PC-3 (cell line): ENCODE results near the gene SRPRA. TPM values are rescaled to one million over a fixed set of nuclear protein-coding genes. Genes with fewer than 3 reads are reported as not detected.

Experiments used
- ATAC-seq: fragments of 200-7000 bp; cut with Tn5 transposase; 2 replicates; pipeline ENCODE4 v1.9.1; 2020; ENCODE audit warnings: mild to moderate bottlenecking, moderate library complexity
- BruUV-seq: library from RNA; stranded (reverse); fragments of 400-500 nt; replicated peaks from 2 replicates; lab custom pipeline; 2021; lab: Mats Ljungman, UMichigan
- CTCF ChIA-PET: fragments of 300-600 bp; sonication (Branson Sonifier 250); formaldehyde crosslinking; loops from one replicate; lab custom pipeline; 2022; ENCODE audit warnings: antibody characterized with exemption; lab: Charles Lee
- POLR2A ChIA-PET: fragments of 300-600 bp; sonication (Branson Sonifier 250); formaldehyde crosslinking; loops from one replicate; lab custom pipeline; 2022; ENCODE audit warnings: antibody characterized with exemption; ENCODE audit not compliant: unreplicated experiment; lab: Charles Lee
- DNase-seq: peaks from one replicate; pipeline ENCODE4 v3.0.0-alpha.2; 2015
- H2AFZ ChIP-seq: fragments of 300-600 bp; sonication (generic); 2 replicates; pipeline ENCODE4 v1.6.0; 2016; ENCODE audit warnings: antibody characterized with exemption, low read length
- H3F3A ChIP-seq: fragments of 300-600 bp; sonication (generic); one replicate; pipeline ENCODE4 v1.6.0; 2017; ENCODE audit warnings: antibody characterized with exemption, low read length, control low read depth, mild to moderate bottlenecking; ENCODE audit not compliant: unreplicated experiment
- H3K27ac ChIP-seq: fragments of 300-600 bp; sonication (generic); 2 replicates; pipeline ENCODE4 v1.5.1; 2016; ENCODE audit warnings: mild to moderate bottlenecking, low read length
- H3K27me3 ChIP-seq: fragments of 300-600 bp; sonication (generic); 2 replicates; pipeline ENCODE4 v1.6.1; 2016; ENCODE audit warnings: low read length, mixed read lengths
- H3K36me3 ChIP-seq: fragments of 300-600 bp; sonication (generic); 2 replicates; pipeline ENCODE4 v1.6.1; 2016; ENCODE audit warnings: low read depth, mixed run types, low read length, mixed read lengths
- H3K4me1 ChIP-seq: fragments of 300-600 bp; sonication (generic); 2 replicates; pipeline ENCODE4 v1.5.1; 2016; ENCODE audit warnings: low read length; ENCODE audit not compliant: insufficient read depth
- H3K4me2 ChIP-seq: fragments of 300-600 bp; sonication (generic); 2 replicates; pipeline ENCODE4 v1.6.0; 2016; ENCODE audit warnings: low read length
- H3K4me3 ChIP-seq: fragments of 300-600 bp; sonication (generic); 2 replicates; pipeline ENCODE4 v1.5.1; 2016; ENCODE audit warnings: mild to moderate bottlenecking, low read length, mixed read lengths
- H3K79me2 ChIP-seq: fragments of 300-600 bp; sonication (generic); 2 replicates; pipeline ENCODE4 v1.6.1; 2017; ENCODE audit warnings: low read length, mixed read lengths
- H3K9ac ChIP-seq: fragments of 300-600 bp; sonication (generic); 2 replicates; pipeline ENCODE4 v1.6.0; 2016; ENCODE audit warnings: mild to moderate bottlenecking, low read length
- H3K9me2 ChIP-seq: fragments of 300-600 bp; sonication (generic); replicated peaks from 2 replicates; pipeline ENCODE4 v1.6.1; 2016; ENCODE audit warnings: mixed run types, low read length, mixed read lengths
- H3K9me3 ChIP-seq: fragments of 300-600 bp; sonication (generic); 2 replicates; pipeline ENCODE4 v1.6.1; 2016; ENCODE audit warnings: low read length, mixed read lengths
- H4K20me1 ChIP-seq: fragments of 300-600 bp; sonication (generic); 2 replicates; pipeline ENCODE4 v1.6.1; 2016; ENCODE audit warnings: low read length, mixed read lengths
- EZH2 ChIP-seq: fragments of 300-600 bp; sonication (generic); IDR thresholded peaks from one replicate; pipeline ENCODE4 v1.6.1; 2017; ENCODE audit warnings: antibody characterized with exemption, mild to moderate bottlenecking, low read length; ENCODE audit not compliant: unreplicated experiment
- EZH2phosphoT487 ChIP-seq: fragments of 300-600 bp; sonication (generic); IDR thresholded peaks from 2 replicates; pipeline ENCODE4 v1.6.1; 2018; ENCODE audit warnings: mild to moderate bottlenecking, antibody characterized with exemption, low read length, borderline replicate concordance
- intact Hi-C: fragments of 100-400 bp; cut with micrococcal nuclease; formaldehyde crosslinking; loops from 2 replicates; pipeline ENCODE4 v1.9.0; 2023
- total RNA-seq: library from RNA; depleted of rRNA; stranded (reverse); fragments of >200 nt; gene quantifications from 2 replicates; pipeline ENCODE4 v1.2.3, GENCODE V29; 2014
- TF ChIP-seq, protein P1 (sequence below): fragments of 300-600 bp; sonication (generic); conservative IDR thresholded peaks from 2 replicates; pipeline ENCODE4 v1.5.1; 2017; ENCODE audit warnings: antibody characterized with exemption, low read depth, mild to moderate bottlenecking, low read length

The SRPRA gene
- total RNA-seq, 1 experiment from 2014 or later = 143 TPM

DNA sequence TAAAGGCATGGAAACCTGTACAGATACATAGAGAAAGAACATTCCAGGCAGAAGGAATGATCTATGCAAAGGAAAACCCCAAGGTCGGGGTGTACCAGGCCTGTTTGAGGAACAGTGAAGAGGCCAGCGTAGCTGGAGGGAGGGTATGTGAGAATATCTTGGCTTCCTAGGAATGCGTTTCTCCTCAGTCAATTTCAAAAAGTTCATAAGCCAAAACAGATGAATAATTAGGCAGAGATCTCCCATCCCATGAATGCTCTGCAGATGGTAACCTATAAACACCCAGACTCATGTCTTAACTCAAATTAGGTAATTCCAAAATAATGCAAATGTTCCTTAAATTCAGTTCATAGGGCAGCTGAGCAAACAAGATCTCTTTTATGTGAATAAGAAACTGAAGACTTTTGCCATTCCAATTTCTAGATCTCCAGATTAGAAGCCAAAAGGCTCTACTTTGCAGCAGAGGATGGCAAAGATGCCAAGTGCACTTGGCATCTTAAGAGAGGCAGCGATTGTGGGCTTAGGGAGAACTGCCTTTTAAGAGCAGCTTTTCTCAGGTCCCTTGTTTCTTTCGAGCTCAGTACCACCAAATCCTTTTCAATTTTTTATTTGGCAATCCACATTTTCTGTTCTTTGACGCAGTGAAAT lies 43.9 kb downstream of the SRPRA start:
- ChIA-PET POLR2A (no interaction called here), CTCF (interaction anchor here (0.6 kb wide), 2 partner anchors 163 to 165 kb away, joined by 3 to 4 read pairs; no protein-coding TSS in a partner anchor)

DNA sequence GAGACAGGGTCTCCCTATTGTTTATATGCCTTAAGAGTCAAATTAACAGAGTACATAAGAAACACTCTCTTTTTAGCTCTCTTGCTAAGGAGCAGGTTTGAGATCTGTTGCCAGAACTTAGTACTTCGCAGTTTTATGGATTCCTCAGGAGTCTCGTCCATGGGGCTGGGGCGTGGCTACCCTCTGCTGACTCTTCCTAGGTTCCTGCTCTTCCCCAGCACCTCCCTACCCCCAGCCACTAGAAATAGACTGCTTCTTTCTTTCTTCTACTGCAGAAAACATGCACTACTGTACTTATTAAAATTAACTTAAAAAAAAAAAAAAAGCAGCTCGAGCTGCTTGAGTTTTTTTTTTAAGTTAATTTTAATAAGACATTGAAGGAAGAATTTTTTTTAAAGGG lies 49.1 kb downstream of the SRPRA start:
- no peak overlapping the region for H3K27ac ChIP-seq
- no peak overlapping the region for H2AFZ ChIP-seq
- ATAC-seq (no peak), DNase-seq (no peak)
- H3K4me3 ChIP-seq = no peak overlapping the region
- H3F3A ChIP-seq = no peaks in the 10 kb centered on the region
- POLR2A ChIA-PET = no interaction called here
- TF ChIP-seq EZH2phosphoT487 (no peak), EZH2 (no peak)
- TF ChIP-seq, protein P1, sequence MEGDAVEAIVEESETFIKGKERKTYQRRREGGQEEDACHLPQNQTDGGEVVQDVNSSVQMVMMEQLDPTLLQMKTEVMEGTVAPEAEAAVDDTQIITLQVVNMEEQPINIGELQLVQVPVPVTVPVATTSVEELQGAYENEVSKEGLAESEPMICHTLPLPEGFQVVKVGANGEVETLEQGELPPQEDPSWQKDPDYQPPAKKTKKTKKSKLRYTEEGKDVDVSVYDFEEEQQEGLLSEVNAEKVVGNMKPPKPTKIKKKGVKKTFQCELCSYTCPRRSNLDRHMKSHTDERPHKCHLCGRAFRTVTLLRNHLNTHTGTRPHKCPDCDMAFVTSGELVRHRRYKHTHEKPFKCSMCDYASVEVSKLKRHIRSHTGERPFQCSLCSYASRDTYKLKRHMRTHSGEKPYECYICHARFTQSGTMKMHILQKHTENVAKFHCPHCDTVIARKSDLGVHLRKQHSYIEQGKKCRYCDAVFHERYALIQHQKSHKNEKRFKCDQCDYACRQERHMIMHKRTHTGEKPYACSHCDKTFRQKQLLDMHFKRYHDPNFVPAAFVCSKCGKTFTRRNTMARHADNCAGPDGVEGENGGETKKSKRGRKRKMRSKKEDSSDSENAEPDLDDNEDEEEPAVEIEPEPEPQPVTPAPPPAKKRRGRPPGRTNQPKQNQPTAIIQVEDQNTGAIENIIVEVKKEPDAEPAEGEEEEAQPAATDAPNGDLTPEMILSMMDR = no peak
- no TSS peak for BruUV-seq
- 0 out of 2 replicates have a peak, but pooled peaks cover 6% of the 10 kb centered on the region for H4K20me1 ChIP-seq
- no peaks in the 10 kb centered on the region for H3K9me2 ChIP-seq
- H3K4me1 ChIP-seq = no peaks in the 10 kb centered on the region
- H3K36me3 ChIP-seq = no peaks in the 10 kb centered on the region
- H3K4me2 ChIP-seq = no peak overlapping the region
- no peaks in the 10 kb centered on the region for H3K27me3 ChIP-seq
- H3K9ac ChIP-seq = no peak overlapping the region
- H3K9me3 ChIP-seq = no peaks in the 10 kb centered on the region
- CTCF ChIA-PET = no interaction called here
- intact Hi-C loops = loop anchor here (10.0 kb wide), 1 partner anchor 265 kb away; no protein-coding TSS in a partner anchor
- H3K79me2 ChIP-seq = peaks cover 94% of the 10 kb centered on the region

More for the DNA sequence above, 43.9 kb downstream of the SRPRA start:
- no peak for ATAC-seq
- no peaks in the 10 kb centered on the region for H3K27me3 ChIP-seq
- TF ChIP-seq EZH2phosphoT487 (no peak), EZH2 (no peak)
- TF ChIP-seq, protein P1 = no peak
- no peak overlapping the region for H2AFZ ChIP-seq
- H3K27ac ChIP-seq = no peak overlapping the region
- peaks cover 63% of the 10 kb centered on the region for H3K79me2 ChIP-seq
- no peak overlapping the region for H3K9ac ChIP-seq
- H3K36me3 ChIP-seq = no peaks in the 10 kb centered on the region
- H4K20me1 ChIP-seq = no peaks in the 10 kb centered on the region
- H3K9me3 ChIP-seq = no peaks in the 10 kb centered on the region
- intact Hi-C loops = no loop called here
- no peak for DNase-seq
- H3K4me1 ChIP-seq = no peaks in the 10 kb centered on the region
- no peaks in the 10 kb centered on the region for H3K9me2 ChIP-seq
- no peaks in the 10 kb centered on the region for H3F3A ChIP-seq
- no peak overlapping the region for H3K4me3 ChIP-seq
- BruUV-seq = no TSS peak
- H3K4me2 ChIP-seq = no peak overlapping the region

DNA sequence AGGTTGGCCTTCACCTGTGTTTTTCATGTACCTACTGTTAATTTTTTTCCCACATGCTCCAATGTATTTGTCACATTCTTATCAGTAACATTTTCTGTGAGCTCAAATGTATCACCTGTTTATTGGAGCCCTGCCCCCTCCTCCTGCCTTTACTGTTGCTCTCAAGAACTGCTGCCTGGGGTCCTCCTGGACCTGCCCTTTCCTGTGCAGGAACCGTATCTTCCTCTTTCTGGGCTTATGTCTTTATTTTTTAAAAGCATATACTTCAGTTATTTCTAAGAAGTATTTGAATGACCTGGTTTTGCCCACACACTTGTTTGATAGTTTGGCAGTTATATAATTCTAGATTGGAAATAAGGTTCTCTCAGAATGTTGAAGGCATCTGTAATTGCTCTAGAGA lies 51.2 kb downstream of the SRPRA start:
- Histone ChIP-seq H3K9me2 (no peaks in the 10 kb centered on the region), H3K4me2 (no peak overlapping the region), H3K4me3 (no peak overlapping the region), H3K9me3 (no peaks in the 10 kb centered on the region), H2AFZ (no peak overlapping the region), H3K9ac (no peak overlapping the region), H3F3A (no peaks in the 10 kb centered on the region), H3K27me3 (no peaks in the 10 kb centered on the region), H3K4me1 (peaks cover 11% of the 10 kb centered on the region), H3K36me3 (no peaks in the 10 kb centered on the region), H4K20me1 (0 out of 2 replicates have a peak, but pooled peaks cover 6% of the 10 kb centered on the region), H3K79me2 (peaks cover 94% of the 10 kb centered on the region), H3K27ac (no peak overlapping the region)
- intact Hi-C loops = loop anchor here (10.0 kb wide), 1 partner anchor 267 kb away; no protein-coding TSS in a partner anchor
- no peak for ATAC-seq
- CTCF ChIA-PET = no interaction called here
- POLR2A ChIA-PET = interaction anchor here (0.5 to 0.6 kb wide), 3 partner anchors 13 to 191 kb away, joined by 3 to 4 read pairs (median 3); no protein-coding TSS in a partner anchor
- no peak for DNase-seq
- no peak for TF ChIP-seq EZH2
- TF ChIP-seq, protein P1 = no peak
- TF ChIP-seq EZH2phosphoT487 = no peak
- no TSS peak for BruUV-seq
